IMR-90 (cell line): ENCODE data around the gene ZNF318. TPM values are rescaled to one million over a fixed set of nuclear protein-coding genes. Genes with fewer than 3 reads are reported as not detected.

Experiments used
- ATAC-seq: fragments of 200-7000 bp; cut with Tn5 transposase; 2 replicates; pipeline ENCODE4 v1.9.1; 2020; ENCODE audit warnings: low read depth, mild to moderate bottlenecking, moderate library complexity
- BruUV-seq: library from RNA; stranded (reverse); fragments of 400-500 nt; replicated peaks from 2 replicates; lab custom pipeline; 2021; lab: Mats Ljungman, UMichigan
- CTCF ChIA-PET: fragments of 300-600 bp; formaldehyde crosslinking; extraction: SDS; loops from one replicate; lab custom pipeline; 2021; ENCODE audit warnings: antibody characterized with exemption; lab: Yijun Ruan, JAX
- POLR2A ChIA-PET: fragments of 300-600 bp; sonication (Branson Sonifier 250); formaldehyde crosslinking; loops from one replicate; lab custom pipeline; 2022; ENCODE audit warnings: antibody characterized with exemption; ENCODE audit not compliant: unreplicated experiment; lab: Charles Lee
- DNase-seq: peaks from one replicate; pipeline ENCODE4 v3.0.0; 2013
- H2AFZ ChIP-seq: replicated peaks from 2 replicates; pipeline ENCODE3; 2013; ENCODE audit warnings: low read length, mild to moderate bottlenecking; ENCODE audit not compliant: poor library complexity
- H2AK5ac ChIP-seq: 2 replicates; pipeline ENCODE4 v1.6.1; 2013; ENCODE audit warnings: low read depth, low read length, inconsistent platforms
- H2AK9ac ChIP-seq: replicated peaks from 2 replicates; pipeline ENCODE3; 2013; ENCODE audit warnings: mild to moderate bottlenecking, low read depth, low read length, moderate library complexity; ENCODE audit not compliant: poor library complexity
- H2BK120ac ChIP-seq: 2 replicates; pipeline ENCODE4 v1.6.1; 2013; ENCODE audit warnings: low read depth, low read length, inconsistent platforms
- H2BK15ac ChIP-seq: 3 replicates; pipeline ENCODE4 v1.6.1; 2013; ENCODE audit warnings: low read depth, low read length, inconsistent platforms
- H2BK20ac ChIP-seq: 2 replicates; pipeline ENCODE4 v1.6.1; 2013; ENCODE audit warnings: low read depth, mild to moderate bottlenecking, inconsistent platforms, low read length, moderate library complexity
- H2BK5ac ChIP-seq: 2 replicates; pipeline ENCODE4 v1.6.1; 2013; ENCODE audit warnings: mild to moderate bottlenecking, low read depth, low read length, inconsistent platforms; ENCODE audit not compliant: poor library complexity, severe bottlenecking
- H3K14ac ChIP-seq: replicated peaks from 2 replicates; pipeline ENCODE4 v1.6.1; 2013; ENCODE audit warnings: low read depth, low read length, inconsistent platforms
- H3K18ac ChIP-seq: 2 replicates; pipeline ENCODE4 v1.6.1; 2013; ENCODE audit warnings: low read depth, low read length, control low read depth
- H3K23ac ChIP-seq: 2 replicates; pipeline ENCODE4 v1.6.1; 2013; ENCODE audit warnings: low read depth, low read length, inconsistent platforms
- H3K27ac ChIP-seq: 2 replicates; pipeline ENCODE4 v1.5.1; 2013; ENCODE audit warnings: mild to moderate bottlenecking, control low read depth, low read length; ENCODE audit not compliant: insufficient read depth
- H3K27me3 ChIP-seq: 2 replicates; pipeline ENCODE4 v1.6.1; 2013; ENCODE audit warnings: low read length; ENCODE audit not compliant: control insufficient read depth, insufficient read depth
- H3K36me3 ChIP-seq: 2 replicates; pipeline ENCODE4 v1.6.1; 2013; ENCODE audit warnings: low read length, mixed read lengths; ENCODE audit not compliant: control insufficient read depth, insufficient read depth
- H3K4ac ChIP-seq: 2 replicates; pipeline ENCODE4 v1.6.1; 2013; ENCODE audit warnings: low read depth, low read length, inconsistent platforms
- H3K4me1 ChIP-seq: 2 replicates; pipeline ENCODE4 v1.6.1; 2013; ENCODE audit warnings: low read length, mixed read lengths; ENCODE audit not compliant: control insufficient read depth, insufficient read depth
- H3K4me2 ChIP-seq: 2 replicates; pipeline ENCODE4 v1.6.1; 2013; ENCODE audit warnings: low read depth, mild to moderate bottlenecking, control low read depth, low read length, moderate library complexity
- H3K4me3 ChIP-seq: 2 replicates; pipeline ENCODE4 v1.5.1; 2013; ENCODE audit warnings: low read depth, mild to moderate bottlenecking, control low read depth, low read length, moderate library complexity; ENCODE audit not compliant: insufficient read depth
- H3K56ac ChIP-seq: 2 replicates; pipeline ENCODE4 v1.6.1; 2013; ENCODE audit warnings: low read length, inconsistent platforms; ENCODE audit not compliant: insufficient read depth; ENCODE audit errors: extremely low read depth
- H3K79me1 ChIP-seq, 2 experiments: 2 replicates each; pipeline ENCODE4 v1.6.1; 2013; ENCODE audit warnings: low read length in 2 of 2, inconsistent platforms in 1 of 2, low read depth in 1 of 2
- H3K9ac ChIP-seq: 2 replicates; pipeline ENCODE4 v1.6.1; 2013; ENCODE audit warnings: low read depth, low read length, control low read depth
- H3K9me1 ChIP-seq: 2 replicates; pipeline ENCODE4 v1.6.1; 2013; ENCODE audit warnings: low read length, inconsistent platforms; ENCODE audit not compliant: insufficient read depth
- H3K9me3 ChIP-seq: 2 replicates; pipeline ENCODE4 v1.6.1; 2013; ENCODE audit warnings: low read length; ENCODE audit not compliant: control insufficient read depth, insufficient read depth
- H4K20me1 ChIP-seq: 2 replicates; pipeline ENCODE4 v1.6.1; 2013; ENCODE audit warnings: low read length, inconsistent platforms; ENCODE audit not compliant: insufficient read depth
- H4K5ac ChIP-seq: 2 replicates; pipeline ENCODE4 v1.6.1; 2013; ENCODE audit warnings: mild to moderate bottlenecking, low read depth, low read length, control low read depth
- H4K8ac ChIP-seq, 2 experiments: 2 replicates each; pipeline ENCODE4 v1.6.1; 2013; ENCODE audit warnings: low read depth in 2 of 2, low read length in 2 of 2, control low read depth in 1 of 2, inconsistent platforms in 1 of 2
- H4K91ac ChIP-seq: 2 replicates; pipeline ENCODE4 v1.6.1; 2013; ENCODE audit warnings: low read depth, low read length, inconsistent platforms; ENCODE audit not compliant: insufficient read depth
- BHLHE40 ChIP-seq: fragments of 150-350 bp; IDR thresholded peaks from 2 replicates; pipeline ENCODE4 v1.6.1; 2016; ENCODE audit warnings: mild to moderate bottlenecking, low read depth, low read length
- CEBPB ChIP-seq: IDR thresholded peaks from 2 replicates; pipeline ENCODE4 v1.6.1; 2012; ENCODE audit warnings: low read depth, low read length, improper control_type of control experiment
- CHD1 ChIP-seq: IDR thresholded peaks from 2 replicates; pipeline ENCODE4 v1.6.1; 2012; ENCODE audit warnings: low read depth, low read length, improper control_type of control experiment
- CTCF ChIP-seq: conservative IDR thresholded peaks from 2 replicates; pipeline ENCODE4 v1.5.1; 2012; ENCODE audit warnings: mild to moderate bottlenecking, low read depth, low read length, improper control_type of control experiment
- ELK1 ChIP-seq: fragments of 150-350 bp; IDR thresholded peaks from 2 replicates; pipeline ENCODE4 v1.6.1; 2016; ENCODE audit warnings: low read depth, mild to moderate bottlenecking, low read length, moderate library complexity, borderline replicate concordance
- FOS ChIP-seq: fragments of 150-350 bp; IDR thresholded peaks from 2 replicates; pipeline ENCODE4 v1.6.1; 2016; ENCODE audit warnings: low read depth, low read length
- MAFK ChIP-seq: IDR thresholded peaks from 2 replicates; pipeline ENCODE4 v1.6.1; 2012; ENCODE audit warnings: low read depth, low read length, improper control_type of control experiment
- MAZ ChIP-seq: IDR thresholded peaks from 2 replicates; pipeline ENCODE4 v1.6.1; 2012; ENCODE audit warnings: low read depth, mild to moderate bottlenecking, low read length, improper control_type of control experiment, moderate library complexity, borderline replicate concordance
- MXI1 ChIP-seq: IDR thresholded peaks from 2 replicates; pipeline ENCODE4 v1.6.1; 2012; ENCODE audit warnings: low read depth, mild to moderate bottlenecking, low read length, moderate library complexity, borderline replicate concordance
- NFE2L2 ChIP-seq: fragments of 150-350 bp; IDR thresholded peaks from 2 replicates; pipeline ENCODE4 v1.6.1; 2016; ENCODE audit warnings: low read depth, mild to moderate bottlenecking, low read length
- POLR2A ChIP-seq: IDR thresholded peaks from 2 replicates; pipeline ENCODE4 v1.6.1; 2012; ENCODE audit warnings: mild to moderate bottlenecking, low read depth, low read length
- RCOR1 ChIP-seq: IDR thresholded peaks from 2 replicates; pipeline ENCODE4 v1.6.1; 2012; ENCODE audit warnings: mild to moderate bottlenecking, low read length, improper control_type of control experiment; ENCODE audit not compliant: insufficient replicate concordance
- RFX5 ChIP-seq: IDR thresholded peaks from 2 replicates; pipeline ENCODE4 v1.8.0; 2012; ENCODE audit warnings: low read depth, mild to moderate bottlenecking, low read length, moderate library complexity
- SMC3 ChIP-seq: fragments of 150-350 bp; IDR thresholded peaks from 2 replicates; pipeline ENCODE4 v1.6.1; 2016; ENCODE audit warnings: low read depth, mild to moderate bottlenecking, antibody characterized with exemption, low read length, moderate library complexity
- USF2 ChIP-seq: fragments of 150-350 bp; IDR thresholded peaks from 2 replicates; pipeline ENCODE4 v1.6.1; 2017; ENCODE audit warnings: mild to moderate bottlenecking, antibody characterized with exemption, low read length, low read depth
- WGBS, 2 experiments: methylation state at CpG; one replicate each; pipeline versions ENCODE4 v1.1.5 to v1.1.7; 2013; ENCODE audit warnings: missing lambda C conversion rate in 2 of 2; ENCODE audit not compliant: insufficient read length in 1 of 2; ENCODE audit errors: extremely low coverage in 2 of 2; 5-methylcytosine and 5-hydroxymethylcytosine counted together
- dilution Hi-C: fragments of 300-500 bp; cut with HindIII; formaldehyde crosslinking; loops from one replicate; pipeline ENCODE4 v1.14.3; 2018; ENCODE audit warnings: low sequenced_read_pairs; ENCODE audit not compliant: unreplicated experiment
- in situ Hi-C: fragments of 300-500 bp; cut with MboI; formaldehyde crosslinking; loops from 3 replicates; pipeline ENCODE4 v1.14.3; 2019; ENCODE audit warnings: low sequenced_read_pairs, inconsistent platforms, mixed read lengths
- intact Hi-C: fragments of 100-400 bp; cut with micrococcal nuclease; formaldehyde crosslinking; loops from 2 replicates; pipeline ENCODE4 v1.10.0; 2022
- polyA plus RNA-seq, 3 experiments: library from polyadenylated mRNA; depleted of rRNA; stranded (reverse); fragments of >200 nt; gene quantifications; 2 replicates each; pipeline ENCODE4 v1.2.3, GENCODE V29; 2012; ENCODE audit warnings: low replicate concordance in 1 of 3
- total RNA-seq: library from RNA; depleted of rRNA; stranded (reverse); fragments of >200 nt; gene quantifications from 2 replicates; pipeline ENCODE4 v1.2.3, GENCODE V29; 2012

ZNF318 gene
- total and polyA plus RNA-seq, 2 of the 4 experiments (the other 2 are of a cell fraction), result 5.7 to 6.6 TPM

- H2BK120ac ChIP-seq, result no peak overlapping the region
- no peak overlapping the region for H3K14ac ChIP-seq
- H4K91ac ChIP-seq, result no peak overlapping the region
- H3K9me3 ChIP-seq, result no peaks in the 10 kb centered on the region
- ChIA-PET CTCF (no interaction called here), POLR2A (interaction anchor here (0.6 kb wide), 1 partner anchor 8 kb away, joined by 3 read pairs; no protein-coding TSS in a partner anchor)
- no peak for ATAC-seq
- no peak overlapping the region for H4K5ac ChIP-seq
- intact Hi-C loops, result no loop called here
- no peaks in the 10 kb centered on the region for H3K36me3 ChIP-seq
- no peak overlapping the region for H3K18ac ChIP-seq
- H3K27me3 ChIP-seq, result peaks cover 38% of the 10 kb centered on the region; the same call in 1 of the 2 replicates
- H4K20me1 ChIP-seq, result no peaks in the 10 kb centered on the region
- H3K9me1 ChIP-seq, result no peaks in the 10 kb centered on the region
- no TSS peak for BruUV-seq
- H3K56ac ChIP-seq, result no peak overlapping the region
- no peak overlapping the region for H3K9ac ChIP-seq
- H2BK5ac ChIP-seq, result no peak overlapping the region
- no peak overlapping the region for H3K23ac ChIP-seq
- no peak overlapping the region for H4K8ac ChIP-seq
- H3K4me3 ChIP-seq, result no peak overlapping the region
- dilution Hi-C loops, result no loop called here
- DNase-seq, result no peak
- in situ Hi-C loops, result no loop called here
- H3K79me1 ChIP-seq, result no peaks in the 10 kb centered on the region
- no peak overlapping the region for H2AK5ac ChIP-seq
- H2BK15ac ChIP-seq, result no peak overlapping the region
- H3K4me2 ChIP-seq, result no peak overlapping the region
- no peaks in the 10 kb centered on the region for H3K4me1 ChIP-seq
- WGBS, 2 experiments, result 100% methylated on average over 1 of the region's 10 CpGs; no CpG with 5 or more reads in 1 of the 2 experiments
- no peak overlapping the region for H2AK9ac ChIP-seq
- H3K27ac ChIP-seq, result no peak overlapping the region
- no peak overlapping the region for H3K4ac ChIP-seq
- H2BK20ac ChIP-seq, result no peak overlapping the region
- peak overlapping the region; percentile 11 for H2AFZ ChIP-seq
- TF ChIP-seq RFX5, result no peak
- TF ChIP-seq RCOR1, result no peak
- TF ChIP-seq SMC3, result no peak
- TF ChIP-seq NFE2L2, result no peak
- TF ChIP-seq BHLHE40, result no peak
- no peak for TF ChIP-seq ELK1
- no peak for TF ChIP-seq CHD1
- TF ChIP-seq MXI1, result no peak
- no peak for TF ChIP-seq USF2
- no peak for TF ChIP-seq CEBPB
- no peak; the same call in 1 of the 2 replicates for TF ChIP-seq CTCF
- no peak for TF ChIP-seq MAFK
- no peak for TF ChIP-seq FOS
- no peak for TF ChIP-seq MAZ
- TF ChIP-seq POLR2A, result no peak
Measured at GRCh38 chr6:43286980-43287716, 82.3 kb downstream of the ZNF318 start.
